Caco-2 (cell line): Measurements from ENCODE around the gene FSTL3. TPM values are rescaled to one million over a fixed set of nuclear protein-coding genes. Genes with fewer than 3 reads are reported as not detected.

ENCODE experiments used
- BruUV-seq: library from RNA; stranded (reverse); fragments of 400-500 nt; replicated peaks from 2 replicates; lab custom pipeline; 2021; lab: Mats Ljungman, UMichigan
- CTCF ChIA-PET: fragments of 300-600 bp; sonication (Branson Sonifier 250); formaldehyde crosslinking; loops from one replicate; lab custom pipeline; 2022; ENCODE audit warnings: antibody characterized with exemption; lab: Charles Lee
- POLR2A ChIA-PET: fragments of 300-600 bp; sonication (Branson Sonifier 250); formaldehyde crosslinking; loops from one replicate; lab custom pipeline; 2022; ENCODE audit warnings: antibody characterized with exemption; lab: Charles Lee
- DNase-seq, 2 experiments: peaks; one replicate each; pipeline versions ENCODE4 v3.0.0 to v3.0.0-alpha.2; 2020 to 2022
- H3K27me3 ChIP-seq: replicated peaks from 2 replicates; pipeline ENCODE4 v1.6.0; 2011; ENCODE audit warnings: low read length; ENCODE audit not compliant: control insufficient read depth, insufficient read depth
- H3K36me3 ChIP-seq: 2 replicates; pipeline ENCODE4 v1.5.1; 2011; ENCODE audit warnings: low read length; ENCODE audit not compliant: control insufficient read depth, insufficient read depth
- H3K4me1 ChIP-seq: fragments of 250-450 bp; sonication (Bioruptor Pico); 2 replicates; pipeline ENCODE4 v1.5.1; 2020; ENCODE audit warnings: mild to moderate bottlenecking
- H3K4me3 ChIP-seq: 2 replicates; pipeline ENCODE4 v1.5.1; 2011; ENCODE audit warnings: low read depth, mild to moderate bottlenecking, control low read depth, low read length
- H3K9me3 ChIP-seq: fragments of 250-450 bp; sonication (Bioruptor Pico); 2 replicates; pipeline ENCODE4 v1.5.1; 2020; ENCODE audit warnings: mild to moderate bottlenecking, moderate library complexity
- H3K27ac Mint-ChIP-seq: one replicate; pipeline ENCODE4 v1.8.0; 2022; ENCODE audit warnings: mixed read lengths; ENCODE audit not compliant: unreplicated experiment
- H3K27me3 Mint-ChIP-seq: one replicate; pipeline ENCODE4 v1.8.0; 2022; ENCODE audit warnings: mixed read lengths; ENCODE audit not compliant: insufficient read depth, unreplicated experiment
- H3K36me3 Mint-ChIP-seq: one replicate; pipeline ENCODE4 v1.8.0; 2022; ENCODE audit warnings: mild to moderate bottlenecking, mixed read lengths; ENCODE audit not compliant: insufficient read depth, unreplicated experiment
- H3K4me1 Mint-ChIP-seq: one replicate; pipeline ENCODE4 v1.8.0; 2022; ENCODE audit warnings: low read depth, mixed read lengths; ENCODE audit not compliant: unreplicated experiment
- H3K4me3 Mint-ChIP-seq: one replicate; pipeline ENCODE4 v1.8.0; 2022; ENCODE audit warnings: mild to moderate bottlenecking, moderate library complexity, mixed read lengths; ENCODE audit not compliant: unreplicated experiment
- H3K9me3 Mint-ChIP-seq: one replicate; pipeline ENCODE4 v1.8.0; 2022; ENCODE audit warnings: mixed read lengths; ENCODE audit not compliant: unreplicated experiment
- CTCF ChIP-seq, 2 experiments: fragments of 200-600 bp in 1 of 2; IDR thresholded peaks; 1 replicate in 1 of 2; 2 replicates in 1 of 2; pipeline versions ENCODE4 v1.5.1 to v1.8.0; 2011 to 2022; ENCODE audit warnings: antibody characterized with exemption in 1 of 2, control low read depth in 1 of 2, inconsistent platforms in 1 of 2, low read depth in 1 of 2, low read length in 1 of 2, mild to moderate bottlenecking in 1 of 2, moderate library complexity in 1 of 2; ENCODE audit not compliant: insufficient read depth in 1 of 2, severe bottlenecking in 1 of 2, unreplicated experiment in 1 of 2
- intact Hi-C: fragments of 100-400 bp; cut with micrococcal nuclease; formaldehyde crosslinking; loops from one replicate; pipeline ENCODE4 v1.10.0; 2022; ENCODE audit not compliant: unreplicated experiment
- total RNA-seq: library from RNA; stranded (reverse); gene quantifications from 2 replicates; pipeline ENCODE4 v1.2.3, GENCODE V29; 2022

FSTL3 gene
- total RNA-seq, 1 experiment from 2014 or later, result 26.3 TPM

- Histone ChIP-seq H3K9me3 (no peaks in the 10 kb centered on the region), H3K27me3 (no peaks in the 10 kb centered on the region), H3K4me3 (no peak overlapping the region), H3K36me3 (no peaks in the 10 kb centered on the region; the same call in 1 of the 2 replicates), H3K4me1 (peaks cover 3% of the 10 kb centered on the region; the same call in 1 of the 2 replicates)
- Mint-ChIP-seq H3K27ac (no peak overlapping the region), H3K36me3 (peaks cover 35% of the 10 kb centered on the region), H3K27me3 (no peaks in the 10 kb centered on the region), H3K4me3 (no peak overlapping the region), H3K4me1 (peaks cover 3% of the 10 kb centered on the region), H3K9me3 (no peaks in the 10 kb centered on the region)
- no peak for TF ChIP-seq CTCF (IDR thresholded peaks at IDR 0.05; ENCODE audit: insufficient read depth in 1 of 2, low read depth in 1 of 2, low read length in 1 of 2, severe bottlenecking in 1 of 2, unreplicated experiment in 1 of 2)
- ChIA-PET POLR2A (no interaction called here), CTCF (no interaction called here)
- no peak for DNase-seq
- intact Hi-C loops, result no loop called here
- no TSS peak for BruUV-seq
Measured at GRCh38 chr19:682678-683320, 6.6 kb downstream of the FSTL3 start.

- intact Hi-C loops, result no loop called here
- DNase-seq, result no peak
- Histone ChIP-seq H3K4me1 (no peaks in the 10 kb centered on the region), H3K9me3 (no peaks in the 10 kb centered on the region), H3K36me3 (no peaks in the 10 kb centered on the region), H3K4me3 (no peak overlapping the region), H3K27me3 (no peaks in the 10 kb centered on the region)
- H3K9me3 Mint-ChIP-seq, result no peaks in the 10 kb centered on the region
- ChIA-PET CTCF (no interaction called here), POLR2A (no interaction called here)
- peaks cover 29% of the 10 kb centered on the region for H3K36me3 Mint-ChIP-seq
- no peaks in the 10 kb centered on the region for H3K27me3 Mint-ChIP-seq
- no TSS peak for BruUV-seq
- H3K4me3 Mint-ChIP-seq, result no peak overlapping the region
- H3K4me1 Mint-ChIP-seq, result peaks cover 5% of the 10 kb centered on the region
- H3K27ac Mint-ChIP-seq, result no peak overlapping the region
- TF ChIP-seq CTCF (IDR thresholded peaks at IDR 0.05; ENCODE audit: insufficient read depth in 1 of 2, low read depth in 1 of 2, low read length in 1 of 2, severe bottlenecking in 1 of 2, unreplicated experiment in 1 of 2), result no peak
Measured at GRCh38 chr19:685454-685931, 9.3 kb downstream of the FSTL3 start.

DNA sequence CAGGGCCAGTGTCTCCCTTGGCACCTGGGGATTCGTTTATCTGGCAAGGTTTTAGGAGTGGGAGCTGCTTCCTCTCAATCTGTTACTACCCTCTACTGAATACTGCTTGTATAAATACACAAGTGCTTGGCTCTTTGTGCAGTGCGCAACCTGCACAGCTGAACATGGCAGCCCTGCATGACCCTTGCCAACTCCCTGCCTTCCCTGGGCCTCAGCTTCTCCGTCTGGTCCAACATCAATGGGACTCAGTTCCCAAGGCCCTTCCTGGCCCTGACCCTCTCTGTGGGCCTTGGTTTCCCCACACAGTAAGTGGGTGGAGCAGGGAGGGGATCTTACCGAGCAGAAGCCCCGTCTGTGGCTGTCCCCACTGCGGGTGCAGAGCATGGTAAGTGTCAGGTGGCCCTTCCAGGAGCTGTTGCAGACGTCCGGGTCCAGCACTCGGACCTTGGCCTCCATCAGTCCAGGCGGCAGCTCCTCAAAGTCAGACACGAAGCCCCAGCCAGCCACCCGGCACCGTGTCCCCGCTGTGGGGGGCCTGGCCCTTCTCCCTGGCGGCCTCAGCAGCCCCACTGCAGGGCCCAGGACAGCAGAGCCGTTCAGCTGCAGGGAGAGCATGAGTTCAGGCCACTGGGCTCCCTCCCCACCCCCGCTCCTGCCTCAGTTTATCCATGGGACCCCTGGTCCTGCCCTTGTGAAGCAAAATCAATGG is 10.6 kb downstream of the FSTL3 start:
- Mint-ChIP-seq H3K4me1 (peaks cover 5% of the 10 kb centered on the region), H3K27ac (no peak overlapping the region), H3K36me3 (peaks cover 20% of the 10 kb centered on the region), H3K27me3 (no peaks in the 10 kb centered on the region), H3K4me3 (no peak overlapping the region), H3K9me3 (no peaks in the 10 kb centered on the region)
- no peak overlapping the region for H3K4me3 ChIP-seq
- CTCF ChIA-PET, result no interaction called here
- no peak for TF ChIP-seq CTCF (IDR thresholded peaks at IDR 0.05; ENCODE audit: insufficient read depth in 1 of 2, low read depth in 1 of 2, low read length in 1 of 2, severe bottlenecking in 1 of 2, unreplicated experiment in 1 of 2)
- intact Hi-C loops, result no loop called here
- no peaks in the 10 kb centered on the region for H3K9me3 ChIP-seq
- H3K4me1 ChIP-seq, result no peaks in the 10 kb centered on the region
- H3K27me3 ChIP-seq, result no peaks in the 10 kb centered on the region
- no peak for DNase-seq
- BruUV-seq, result no TSS peak
- POLR2A ChIA-PET, result no interaction called here
- H3K36me3 ChIP-seq, result no peaks in the 10 kb centered on the region
